Liver (tissue), 9 donors: ENCODE data around the gene KCTD6. TPM values are rescaled to one million over a fixed set of nuclear protein-coding genes. Genes with fewer than 3 reads are reported as not detected.

Experiments used
- DNase-seq: peaks from one replicate; pipeline ENCODE4 v3.0.0-alpha.2; 2017; ENCODE audit warnings: low spot score
- H3K27ac ChIP-seq, 2 donors: one replicate each; pipeline ENCODE4 v1.7.0; 2013; ENCODE audit warnings: inconsistent platforms in 2 of 2, low read length in 2 of 2, control low read depth in 1 of 2, low read depth in 1 of 2, mild to moderate bottlenecking in 1 of 2
- H3K27me3 ChIP-seq, 4 donors: one replicate each; pipeline versions ENCODE4 v1.6.1 to v1.7.0; 2013; ENCODE audit warnings: low read length in 3 of 4, inconsistent platforms in 1 of 4, mild to moderate bottlenecking in 1 of 4, moderate library complexity in 1 of 4; ENCODE audit not compliant: control insufficient read depth in 4 of 4, insufficient read depth in 4 of 4
- H3K36me3 ChIP-seq, 4 donors: one replicate each; pipeline versions ENCODE4 v1.6.1 to v1.7.0; 2013; ENCODE audit warnings: low read length in 3 of 4, mild to moderate bottlenecking in 3 of 4, low read depth in 1 of 4, moderate library complexity in 1 of 4; ENCODE audit not compliant: control insufficient read depth in 4 of 4, insufficient read depth in 3 of 4
- H3K4me1 ChIP-seq, 4 donors: one replicate each; pipeline versions ENCODE4 v1.6.1 to v1.7.0; 2013; ENCODE audit warnings: low read length in 3 of 4, mild to moderate bottlenecking in 3 of 4, moderate library complexity in 1 of 4; ENCODE audit not compliant: control insufficient read depth in 4 of 4, insufficient read depth in 4 of 4
- H3K4me3 ChIP-seq, 3 donors: one replicate each; pipeline versions ENCODE4 v1.6.1 to v1.7.0; 2013; ENCODE audit warnings: low read length in 3 of 3, control low read depth in 1 of 3, low read depth in 1 of 3, mild to moderate bottlenecking in 1 of 3
- H3K9ac ChIP-seq, 2 donors: one replicate each; pipeline ENCODE4 v1.7.0; 2013; ENCODE audit warnings: low read length in 2 of 2, mild to moderate bottlenecking in 2 of 2, moderate library complexity in 2 of 2, control low read depth in 1 of 2, low read depth in 1 of 2
- H3K9me3 ChIP-seq, 4 donors: one replicate each; pipeline versions ENCODE4 v1.6.1 to v1.7.0; 2013; ENCODE audit warnings: low read length in 3 of 4; ENCODE audit not compliant: control insufficient read depth in 4 of 4
- EGR1 ChIP-seq, 2 donors: IDR thresholded peaks; 2 replicates each; pipeline ENCODE4 v1.6.1; 2016 to 2018; ENCODE audit warnings: antibody characterized with exemption in 2 of 2, low read depth in 2 of 2
- FOXA1 ChIP-seq: IDR thresholded peaks from 2 replicates; pipeline ENCODE4 v1.6.1; 2016; ENCODE audit warnings: antibody characterized with exemption
- FOXA2 ChIP-seq: IDR thresholded peaks from 2 replicates; pipeline ENCODE4 v1.6.1; 2016; ENCODE audit warnings: antibody characterized with exemption
- GABPA ChIP-seq, 2 donors: IDR thresholded peaks in 1 of 2; conservative IDR thresholded peaks in 1 of 2; 2 replicates each; pipeline ENCODE4 v1.6.1; 2016; ENCODE audit warnings: antibody characterized with exemption in 2 of 2, mild to moderate bottlenecking in 1 of 2, moderate library complexity in 1 of 2
- HNF4A ChIP-seq, 2 donors: conservative IDR thresholded peaks; 2 replicates each; pipeline ENCODE4 v1.6.1; 2016; ENCODE audit warnings: antibody characterized with exemption in 2 of 2, mild to moderate bottlenecking in 2 of 2
- HNF4G ChIP-seq: IDR thresholded peaks from 2 replicates; pipeline ENCODE4 v1.6.1; 2016; ENCODE audit warnings: antibody characterized with exemption
- NR2F2 ChIP-seq: IDR thresholded peaks from 2 replicates; pipeline ENCODE4 v1.6.1; 2016; ENCODE audit warnings: antibody characterized with exemption
- RAD21 ChIP-seq, 2 donors: IDR thresholded peaks; 2 replicates each; pipeline ENCODE4 v1.6.1; 2016; ENCODE audit warnings: antibody characterized with exemption in 2 of 2, mild to moderate bottlenecking in 2 of 2
- RXRA ChIP-seq, 2 donors: IDR thresholded peaks; 2 replicates each; pipeline ENCODE4 v1.6.1; 2017 to 2018; ENCODE audit warnings: antibody characterized with exemption in 2 of 2, mild to moderate bottlenecking in 1 of 2
- SP1 ChIP-seq: IDR thresholded peaks from 2 replicates; pipeline ENCODE4 v1.6.1; 2018; ENCODE audit warnings: antibody characterized with exemption, mild to moderate bottlenecking
- WGBS: extraction: QIAGEN DNeasy Blood & Tissue Kit; methylation state at CpG from one replicate; pipeline ENCODE4 v1.1.7; 2013; 5-methylcytosine and 5-hydroxymethylcytosine counted together
- polyA plus RNA-seq, 2 donors: library from polyadenylated mRNA; stranded (reverse) in 1 of 2; unstranded in 1 of 2; fragments of 200-250 nt in 1 of 2; fragments of >200 nt in 1 of 2; fragmentation: Nextera tagmentation in 1 of 2; extraction: Ambion mirVana in 1 of 2; gene quantifications; one replicate each; pipeline versions ENCODE4 v1.2.1 to v1.2.3, GENCODE V29; 2013 to 2015
- total RNA-seq, 2 donors: library from RNA; depleted of rRNA; stranded (reverse); fragments of >200 nt; gene quantifications; one replicate each; pipeline ENCODE4 v1.2.3, GENCODE V29; 2014
- TF ChIP-seq, protein P1 (sequence below): IDR thresholded peaks from 2 replicates; pipeline ENCODE4 v1.6.1; 2016; ENCODE audit warnings: antibody characterized with exemption, mild to moderate bottlenecking
- TF ChIP-seq, protein P2 (sequence below): fragments of 150-350 bp; IDR thresholded peaks from 2 replicates; pipeline ENCODE4 v1.5.1; 2017; ENCODE audit warnings: improper control_type of control experiment, low read depth, low read length; ENCODE audit not compliant: missing input control
- TF ChIP-seq, protein P3 (sequence below): IDR thresholded peaks from 2 replicates; pipeline ENCODE4 v1.6.1; 2016; ENCODE audit warnings: antibody characterized with exemption
- TF ChIP-seq, protein P4 (sequence below): IDR thresholded peaks from 2 replicates; pipeline ENCODE4 v1.6.1; 2016; ENCODE audit warnings: antibody characterized with exemption
- donor health status: healthy.
- donor health status: healthy.
- donor health status: healthy.
- donor health status: healthy.
- donor health status: healthy.

Gene KCTD6
- total and polyA plus RNA-seq, 4 donors, result 6.5 to 13.8 (median 10.4) TPM

DNA sequence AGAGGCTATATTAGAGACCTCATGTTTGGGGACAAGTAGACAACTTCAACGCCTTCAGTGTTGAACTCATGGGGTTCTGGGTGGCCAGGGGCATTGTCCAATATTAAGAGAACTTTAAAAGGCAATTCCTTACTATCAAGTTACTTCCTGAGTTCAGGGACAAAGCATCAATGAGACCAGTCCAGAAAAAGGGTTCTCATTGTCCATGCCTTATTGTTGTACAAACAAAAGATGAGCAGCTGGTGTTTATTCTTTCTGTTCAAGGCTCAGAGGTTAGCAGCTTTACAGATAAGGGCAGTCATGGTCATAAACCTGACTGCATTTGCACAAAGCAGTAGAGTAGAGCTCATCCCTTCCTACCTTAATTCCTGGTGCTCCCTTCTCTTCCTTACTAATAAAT, 39.7 kb upstream of the KCTD6 start:
- Histone ChIP-seq H3K4me3 (no peak overlapping the region), H3K9me3 (peaks cover 4 to 9% (median 6%) of the 10 kb centered on the region in 4 donors), H3K27ac (no peak overlapping the region), H3K36me3 (no peaks in the 10 kb centered on the region), H3K27me3 (no peaks in the 10 kb centered on the region), H3K9ac (no peak overlapping the region), H3K4me1 (no peaks in the 10 kb centered on the region)
- 86% methylated on average over 1 of the region's 1 CpG for WGBS
- no peak for DNase-seq
- no peak for TF ChIP-seq HNF4G
- TF ChIP-seq, protein P1, sequence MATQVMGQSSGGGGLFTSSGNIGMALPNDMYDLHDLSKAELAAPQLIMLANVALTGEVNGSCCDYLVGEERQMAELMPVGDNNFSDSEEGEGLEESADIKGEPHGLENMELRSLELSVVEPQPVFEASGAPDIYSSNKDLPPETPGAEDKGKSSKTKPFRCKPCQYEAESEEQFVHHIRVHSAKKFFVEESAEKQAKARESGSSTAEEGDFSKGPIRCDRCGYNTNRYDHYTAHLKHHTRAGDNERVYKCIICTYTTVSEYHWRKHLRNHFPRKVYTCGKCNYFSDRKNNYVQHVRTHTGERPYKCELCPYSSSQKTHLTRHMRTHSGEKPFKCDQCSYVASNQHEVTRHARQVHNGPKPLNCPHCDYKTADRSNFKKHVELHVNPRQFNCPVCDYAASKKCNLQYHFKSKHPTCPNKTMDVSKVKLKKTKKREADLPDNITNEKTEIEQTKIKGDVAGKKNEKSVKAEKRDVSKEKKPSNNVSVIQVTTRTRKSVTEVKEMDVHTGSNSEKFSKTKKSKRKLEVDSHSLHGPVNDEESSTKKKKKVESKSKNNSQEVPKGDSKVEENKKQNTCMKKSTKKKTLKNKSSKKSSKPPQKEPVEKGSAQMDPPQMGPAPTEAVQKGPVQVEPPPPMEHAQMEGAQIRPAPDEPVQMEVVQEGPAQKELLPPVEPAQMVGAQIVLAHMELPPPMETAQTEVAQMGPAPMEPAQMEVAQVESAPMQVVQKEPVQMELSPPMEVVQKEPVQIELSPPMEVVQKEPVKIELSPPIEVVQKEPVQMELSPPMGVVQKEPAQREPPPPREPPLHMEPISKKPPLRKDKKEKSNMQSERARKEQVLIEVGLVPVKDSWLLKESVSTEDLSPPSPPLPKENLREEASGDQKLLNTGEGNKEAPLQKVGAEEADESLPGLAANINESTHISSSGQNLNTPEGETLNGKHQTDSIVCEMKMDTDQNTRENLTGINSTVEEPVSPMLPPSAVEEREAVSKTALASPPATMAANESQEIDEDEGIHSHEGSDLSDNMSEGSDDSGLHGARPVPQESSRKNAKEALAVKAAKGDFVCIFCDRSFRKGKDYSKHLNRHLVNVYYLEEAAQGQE, result no peak
- TF ChIP-seq SP1, result no peak
- TF ChIP-seq, protein P2, sequence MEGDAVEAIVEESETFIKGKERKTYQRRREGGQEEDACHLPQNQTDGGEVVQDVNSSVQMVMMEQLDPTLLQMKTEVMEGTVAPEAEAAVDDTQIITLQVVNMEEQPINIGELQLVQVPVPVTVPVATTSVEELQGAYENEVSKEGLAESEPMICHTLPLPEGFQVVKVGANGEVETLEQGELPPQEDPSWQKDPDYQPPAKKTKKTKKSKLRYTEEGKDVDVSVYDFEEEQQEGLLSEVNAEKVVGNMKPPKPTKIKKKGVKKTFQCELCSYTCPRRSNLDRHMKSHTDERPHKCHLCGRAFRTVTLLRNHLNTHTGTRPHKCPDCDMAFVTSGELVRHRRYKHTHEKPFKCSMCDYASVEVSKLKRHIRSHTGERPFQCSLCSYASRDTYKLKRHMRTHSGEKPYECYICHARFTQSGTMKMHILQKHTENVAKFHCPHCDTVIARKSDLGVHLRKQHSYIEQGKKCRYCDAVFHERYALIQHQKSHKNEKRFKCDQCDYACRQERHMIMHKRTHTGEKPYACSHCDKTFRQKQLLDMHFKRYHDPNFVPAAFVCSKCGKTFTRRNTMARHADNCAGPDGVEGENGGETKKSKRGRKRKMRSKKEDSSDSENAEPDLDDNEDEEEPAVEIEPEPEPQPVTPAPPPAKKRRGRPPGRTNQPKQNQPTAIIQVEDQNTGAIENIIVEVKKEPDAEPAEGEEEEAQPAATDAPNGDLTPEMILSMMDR, result no peak
- TF ChIP-seq EGR1 (IDR thresholded peaks at IDR 0.05; ENCODE audit: low read depth in 2 of 2), result no peak
- TF ChIP-seq, protein P3, sequence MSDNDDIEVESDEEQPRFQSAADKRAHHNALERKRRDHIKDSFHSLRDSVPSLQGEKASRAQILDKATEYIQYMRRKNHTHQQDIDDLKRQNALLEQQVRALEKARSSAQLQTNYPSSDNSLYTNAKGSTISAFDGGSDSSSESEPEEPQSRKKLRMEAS, result no peak
- no peak for TF ChIP-seq RAD21 (IDR thresholded peaks at IDR 0.05)
- TF ChIP-seq RXRA (IDR thresholded peaks at IDR 0.05), result no peak
- TF ChIP-seq NR2F2, result no peak
- no peak for TF ChIP-seq HNF4A (conservative IDR thresholded peaks at IDR 0.05)
- no peak for TF ChIP-seq GABPA (IDR thresholded peaks at IDR 0.05 in 1 of 2, conservative IDR thresholded peaks at IDR 0.05 in 1 of 2)
- TF ChIP-seq FOXA2, result no peak
- TF ChIP-seq FOXA1, result no peak

DNA sequence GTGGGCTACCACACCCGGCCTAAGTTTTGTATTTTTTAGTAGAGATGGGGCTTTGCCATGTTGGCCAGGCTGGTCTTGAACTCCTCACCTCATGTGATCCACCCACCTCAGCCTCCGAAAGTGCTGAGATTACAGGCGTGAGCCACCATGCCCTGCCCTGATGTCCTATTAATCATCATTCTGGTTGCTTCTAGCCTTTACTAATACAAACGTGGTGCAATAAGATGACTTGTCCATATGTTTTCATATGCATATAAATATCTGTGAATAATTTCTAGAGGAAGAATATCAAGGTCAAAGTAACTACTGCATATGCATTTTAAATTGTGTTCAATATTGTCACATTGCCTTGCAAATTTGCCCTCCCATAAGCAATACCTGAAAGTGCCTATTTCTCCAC, 32.7 kb upstream of the KCTD6 start:
- Histone ChIP-seq H3K9me3 (peaks cover 0 to 4% (median 2%) of the 10 kb centered on the region in 4 donors), H3K9ac (no peak overlapping the region), H3K27me3 (no peaks in the 10 kb centered on the region), H3K36me3 (no peaks in the 10 kb centered on the region), H3K4me1 (peaks cover 0 to 13% (median 9%) of the 10 kb centered on the region in 4 donors), H3K4me3 (no peak overlapping the region), H3K27ac (no peak overlapping the region)
- TF ChIP-seq, protein P4, sequence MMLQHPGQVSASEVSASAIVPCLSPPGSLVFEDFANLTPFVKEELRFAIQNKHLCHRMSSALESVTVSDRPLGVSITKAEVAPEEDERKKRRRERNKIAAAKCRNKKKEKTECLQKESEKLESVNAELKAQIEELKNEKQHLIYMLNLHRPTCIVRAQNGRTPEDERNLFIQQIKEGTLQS, result no peak
- TF ChIP-seq, protein P3, result no peak
- TF ChIP-seq, protein P2, result no peak
- DNase-seq, result no peak
- WGBS, result 91% methylated on average over 4 of the region's 4 CpGs
